Right lobe of liver (tissue), 4 donors: Measurements from ENCODE around the gene PCBP4.

Experiments
- POLR2A ChIP-seq: fragments of 450-650 bp; IDR thresholded peaks from one replicate; pipeline ENCODE4 v1.6.1; 2017; ENCODE audit warnings: antibody characterized with exemption, mild to moderate bottlenecking
- TF ChIP-seq, protein P1 (sequence below), 4 donors: fragments of 200-600 bp in 3 of 4; fragments of 450-650 bp in 1 of 4; IDR thresholded peaks; one replicate each; pipeline versions ENCODE4 v1.5.1 to v1.8.0; 2016 to 2022; ENCODE audit warnings: antibody characterized with exemption in 4 of 4, mild to moderate bottlenecking in 2 of 4
- donor health status: DM: no; HTN: no; CAD: no.
- donor health status: DM: no; HTN: no; CAD: no.
- donor health status: DM: no; HTN: yes; CAD: no.

DNA sequence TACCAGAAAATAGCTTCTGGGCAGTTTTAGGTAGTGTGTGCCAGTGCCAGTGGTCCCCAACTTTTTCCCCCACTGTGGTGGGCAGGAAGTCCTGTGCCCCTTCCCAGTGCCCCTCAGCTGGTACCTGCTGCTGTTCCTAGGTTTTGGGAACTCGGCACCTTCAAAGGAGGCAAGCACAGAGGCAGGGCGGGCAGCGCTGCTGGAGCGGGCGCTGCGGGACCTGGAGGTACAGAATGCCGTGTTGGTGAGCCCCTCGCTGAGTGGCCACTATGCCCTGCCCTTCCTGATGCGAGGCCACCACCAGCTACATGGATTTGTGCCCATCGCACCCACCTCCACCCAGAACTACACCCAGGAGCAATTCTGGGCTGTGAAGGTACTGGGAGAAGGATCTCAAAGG, 13.0 kb upstream of the PCBP4 start:
- TF ChIP-seq, protein P1, sequence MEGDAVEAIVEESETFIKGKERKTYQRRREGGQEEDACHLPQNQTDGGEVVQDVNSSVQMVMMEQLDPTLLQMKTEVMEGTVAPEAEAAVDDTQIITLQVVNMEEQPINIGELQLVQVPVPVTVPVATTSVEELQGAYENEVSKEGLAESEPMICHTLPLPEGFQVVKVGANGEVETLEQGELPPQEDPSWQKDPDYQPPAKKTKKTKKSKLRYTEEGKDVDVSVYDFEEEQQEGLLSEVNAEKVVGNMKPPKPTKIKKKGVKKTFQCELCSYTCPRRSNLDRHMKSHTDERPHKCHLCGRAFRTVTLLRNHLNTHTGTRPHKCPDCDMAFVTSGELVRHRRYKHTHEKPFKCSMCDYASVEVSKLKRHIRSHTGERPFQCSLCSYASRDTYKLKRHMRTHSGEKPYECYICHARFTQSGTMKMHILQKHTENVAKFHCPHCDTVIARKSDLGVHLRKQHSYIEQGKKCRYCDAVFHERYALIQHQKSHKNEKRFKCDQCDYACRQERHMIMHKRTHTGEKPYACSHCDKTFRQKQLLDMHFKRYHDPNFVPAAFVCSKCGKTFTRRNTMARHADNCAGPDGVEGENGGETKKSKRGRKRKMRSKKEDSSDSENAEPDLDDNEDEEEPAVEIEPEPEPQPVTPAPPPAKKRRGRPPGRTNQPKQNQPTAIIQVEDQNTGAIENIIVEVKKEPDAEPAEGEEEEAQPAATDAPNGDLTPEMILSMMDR (IDR thresholded peaks at IDR 0.05), result no peak
- no peak for TF ChIP-seq POLR2A
